GM18508 (cell line): ENCODE data around the gene SKA2.
"Not testable (repeated sequence)": the region's sequence is repeated elsewhere in the genome, so short reads cannot be mapped to it uniquely, and the experiment has no call there.

Source experiments
- ATAC-seq: cut with Tn5 transposase; IDR thresholded peaks from one replicate; pipeline ENCODE4 v1.9.1; 2021; ENCODE audit warnings: moderate number of reproducible peaks; ENCODE audit not compliant: insufficient read depth, unreplicated experiment

SKA2 gene

DNA sequence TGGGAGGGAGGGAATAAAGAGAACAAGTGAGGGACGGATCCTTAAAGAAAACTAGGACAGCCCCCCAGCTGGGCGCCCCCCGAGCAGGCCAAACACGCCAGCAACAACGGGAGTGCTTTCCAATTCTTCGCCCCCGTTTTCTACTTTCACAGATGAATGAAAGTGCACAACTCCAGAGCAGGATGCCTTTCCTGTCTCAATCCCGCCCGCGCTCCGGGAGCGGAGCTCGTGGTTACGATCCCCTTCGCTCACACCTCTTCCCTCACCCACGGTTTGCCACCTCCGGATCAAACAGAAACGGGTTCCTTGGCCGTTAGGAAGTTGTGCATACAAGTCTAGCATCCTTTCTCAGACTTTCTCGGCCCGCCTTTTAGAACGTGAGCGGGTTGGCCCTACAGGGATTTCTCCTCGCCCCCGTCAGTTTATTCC is 680 bp downstream of the SKA2 start:
- no peak for ATAC-seq

DNA sequence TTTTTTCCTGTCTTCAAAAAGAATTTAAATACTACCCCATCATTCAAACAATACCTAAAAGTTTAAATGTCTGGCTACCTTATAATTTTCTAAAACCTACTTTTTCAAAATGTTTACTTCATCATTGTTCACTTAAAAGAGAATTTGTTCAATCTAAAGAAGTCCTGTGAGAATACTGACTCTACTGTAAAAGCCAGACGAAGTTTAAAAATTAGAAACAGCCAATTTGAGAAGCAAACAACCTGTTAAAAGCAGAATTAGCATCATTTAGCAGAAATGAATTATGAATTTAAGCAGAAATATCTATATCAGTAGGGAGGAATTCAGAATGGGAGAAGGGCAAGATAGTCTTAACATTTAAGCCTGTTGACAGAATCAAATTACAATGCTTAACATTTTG is 2.1 kb downstream of the SKA2 start:
- ATAC-seq, result no peak

GRCh38 chr17:59151591-59151990 is 3.4 kb downstream of the SKA2 start:
- ATAC-seq, result no peak

GRCh38 chr17:59151006-59151405 is 4.0 kb downstream of the SKA2 start:
- no peak for ATAC-seq

DNA sequence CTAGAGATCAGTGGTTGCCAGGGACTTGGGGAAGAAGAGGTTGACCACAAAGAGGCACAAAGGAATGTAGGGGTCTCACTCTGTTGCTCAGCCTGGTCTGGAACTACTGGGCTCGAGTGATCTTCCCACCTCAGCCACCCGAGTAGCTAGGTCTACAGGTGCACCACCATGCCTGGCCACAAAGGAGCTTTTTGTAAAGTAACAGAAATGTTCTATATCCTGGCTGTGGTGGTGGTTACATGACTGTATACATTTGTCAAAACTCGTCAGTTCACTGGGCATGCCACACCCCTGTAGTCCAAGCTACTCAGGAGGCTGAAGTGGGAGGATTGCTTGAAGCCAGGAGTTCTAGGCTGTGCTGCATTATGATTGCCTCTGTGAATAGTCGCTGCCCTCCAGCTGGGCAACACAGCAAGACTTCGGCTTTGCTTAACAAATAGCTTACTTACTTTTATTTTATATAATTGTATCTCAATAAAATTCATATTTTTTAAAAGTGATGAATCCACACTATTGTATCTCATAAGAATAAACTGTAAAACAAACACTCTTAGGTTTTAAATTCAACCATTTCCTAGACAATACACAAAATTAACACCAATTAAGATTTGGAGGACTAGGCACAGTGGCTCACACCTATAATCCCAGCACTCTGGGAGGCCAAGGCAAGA is 5.0 kb downstream of the SKA2 start:
- no peak for ATAC-seq

DNA sequence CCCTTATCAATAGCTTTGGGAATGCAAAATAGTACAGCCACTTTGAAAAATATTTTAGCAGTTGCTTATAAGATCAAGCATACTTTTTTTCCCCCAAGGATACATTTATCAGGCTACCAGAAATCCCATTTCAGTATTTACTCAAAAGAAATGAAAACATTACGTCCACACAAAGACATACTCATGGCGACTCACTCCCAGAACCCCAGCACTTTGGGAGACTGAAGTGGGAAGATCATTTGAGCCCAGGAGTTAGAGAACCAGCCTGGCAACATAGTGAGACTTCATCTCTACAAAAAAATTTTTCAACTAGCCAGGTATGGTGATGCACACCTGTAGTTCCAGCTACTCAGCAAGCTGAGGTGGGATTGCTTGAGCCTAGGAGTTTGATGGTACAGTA is 5.9 kb downstream of the SKA2 start:
- no peak for ATAC-seq

DNA sequence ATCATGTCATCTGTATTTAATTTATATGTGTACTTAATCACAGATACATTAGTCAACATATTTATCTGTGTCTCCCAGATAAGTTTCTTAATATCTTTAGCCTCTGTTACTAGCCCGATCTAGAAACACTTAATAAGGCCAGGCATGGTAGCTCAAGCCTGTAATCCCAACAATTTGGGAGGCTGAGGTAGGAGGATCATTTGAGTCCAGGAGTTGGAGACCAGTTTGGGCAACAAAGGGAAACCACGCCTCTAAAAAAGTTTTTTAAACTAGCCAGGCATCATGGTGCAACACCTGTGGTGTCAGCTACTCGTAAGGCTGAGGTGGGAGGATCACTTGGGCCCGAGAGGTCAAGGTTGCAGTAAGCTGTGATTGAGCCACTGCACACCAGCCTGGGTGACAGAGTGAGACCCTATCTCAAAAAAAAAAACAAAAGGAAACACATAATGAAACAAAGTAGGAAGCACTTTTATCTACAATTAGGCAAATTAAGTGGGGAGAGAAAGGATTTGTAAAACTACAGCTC is 9.4 kb downstream of the SKA2 start:
- ATAC-seq, result no peak

DNA sequence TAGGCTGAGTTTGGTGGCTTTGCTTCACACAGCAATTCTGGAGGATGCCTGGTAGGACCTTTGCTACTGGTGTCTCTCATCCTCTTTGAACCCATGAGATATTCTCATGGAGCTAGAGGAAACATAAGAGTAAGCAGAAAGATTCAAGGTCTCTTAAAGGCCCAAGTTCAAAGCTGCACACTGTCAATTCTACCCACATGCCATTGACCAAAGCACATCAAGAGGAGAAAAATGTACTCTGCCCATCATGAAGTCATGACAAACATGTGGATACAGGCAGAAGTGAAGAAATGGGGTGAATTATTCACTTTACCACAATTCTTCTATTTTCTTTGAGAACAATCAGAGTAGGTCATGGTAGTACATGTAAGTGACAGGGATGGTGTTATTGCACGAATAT is 13.1 kb downstream of the SKA2 start:
- ATAC-seq, result no peak

- ATAC-seq, result no peak
Measured at GRCh38 chr17:59139939-59140338, 15.0 kb downstream of the SKA2 start.

DNA sequence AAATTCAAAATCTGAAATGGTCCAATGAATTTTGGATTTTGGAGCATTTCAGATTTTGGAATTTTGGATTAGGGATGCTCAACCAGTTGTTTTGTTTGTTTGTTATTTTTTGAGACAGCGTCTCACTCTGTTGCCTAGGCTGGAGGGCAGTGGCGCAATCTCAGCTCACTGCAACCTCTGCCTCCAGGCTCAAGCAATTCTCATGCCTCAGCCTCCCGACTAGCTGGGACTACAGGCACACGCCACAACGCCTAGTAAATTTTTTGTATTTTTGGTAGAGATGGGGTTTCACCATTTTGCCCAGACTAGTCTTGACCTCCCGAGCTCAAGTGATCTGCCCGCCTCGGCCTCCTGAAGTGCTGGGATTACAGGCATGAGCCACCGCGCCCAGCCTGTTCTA is 16.6 kb downstream of the SKA2 start:
- ATAC-seq, result not testable (repeated sequence)

- no peak for ATAC-seq
Measured at GRCh38 chr17:59131131-59131530, 23.9 kb downstream of the SKA2 start.

DNA sequence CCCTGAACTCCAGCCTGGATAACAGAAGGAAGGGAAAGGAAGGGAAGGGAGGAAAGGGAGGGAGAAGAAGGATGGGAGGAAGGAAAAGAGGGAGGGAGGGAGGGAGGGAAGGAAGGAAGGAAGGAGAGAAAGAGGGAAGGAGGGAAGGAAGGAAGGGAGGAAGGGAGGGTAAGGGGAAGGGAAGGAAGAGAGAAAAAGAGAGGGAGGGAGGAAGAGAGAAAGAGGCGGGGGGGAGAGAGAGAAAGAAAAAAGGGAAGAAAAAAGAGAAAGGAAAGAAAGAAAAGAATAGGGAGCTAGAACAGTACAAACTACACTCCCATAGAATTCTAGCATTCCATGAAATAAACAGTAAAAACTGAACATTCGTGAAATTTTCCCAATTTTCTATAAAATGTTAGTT is 25.2 kb downstream of the SKA2 start:
- ATAC-seq, result no peak

DNA sequence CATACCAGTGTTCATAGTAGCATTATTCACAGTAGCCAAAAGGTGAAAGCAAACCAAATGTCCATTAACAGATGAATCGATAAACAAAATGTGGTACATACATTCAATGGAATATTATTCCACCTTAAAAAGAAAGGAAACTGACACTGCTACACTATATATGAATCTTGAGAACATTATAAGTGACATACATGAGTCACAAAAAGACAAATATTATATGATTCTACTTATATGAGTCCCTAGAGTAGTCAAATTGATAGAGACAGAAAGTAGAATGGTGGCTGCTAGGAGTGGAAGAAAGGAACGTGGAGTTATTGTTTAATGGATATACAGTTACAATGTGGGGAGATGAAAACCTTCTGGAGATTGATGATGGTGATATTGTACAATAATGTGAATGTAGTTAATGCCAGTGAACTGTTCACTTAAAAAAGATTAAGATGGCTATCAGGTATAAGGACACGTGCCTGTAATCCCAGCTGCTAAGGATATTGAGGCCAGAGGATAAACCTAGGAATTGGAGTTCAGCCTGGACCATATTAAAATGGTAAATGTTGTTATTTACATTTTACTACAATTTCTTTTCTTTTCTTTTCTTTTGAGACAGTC is 28.1 kb downstream of the SKA2 start:
- ATAC-seq, result no peak

GRCh38 chr17:59124665-59125064 is 30.3 kb downstream of the SKA2 start:
- no peak for ATAC-seq

- no peak for ATAC-seq
Measured at GRCh38 chr17:59121901-59122480, 33.0 kb downstream of the SKA2 start.

- no peak for ATAC-seq
Measured at GRCh38 chr17:59115474-59115873, 39.5 kb downstream of the SKA2 start.

- ATAC-seq, result no peak
Measured at GRCh38 chr17:59111539-59111938, 43.4 kb downstream of the SKA2 start.

DNA sequence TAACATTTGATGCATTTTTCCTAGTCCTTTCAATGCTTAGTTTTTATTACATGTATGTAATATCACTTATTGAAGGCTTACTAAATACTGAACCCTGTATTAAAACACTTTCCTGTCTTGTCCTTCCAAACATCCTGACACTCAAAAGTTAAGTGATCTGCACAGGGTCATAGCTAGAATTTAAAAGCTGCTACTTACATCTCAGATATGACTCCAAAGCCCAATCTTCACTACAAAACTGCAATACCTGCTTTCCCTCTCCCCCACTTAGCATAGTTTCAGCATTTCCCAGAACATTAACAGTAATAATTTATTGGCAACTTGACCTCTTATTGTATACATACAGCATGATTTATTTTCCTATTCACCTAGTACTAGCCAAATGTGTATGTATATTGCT is 44.0 kb downstream of the SKA2 start:
- ATAC-seq, result no peak

GRCh38 chr17:59108400-59109102 is 46.4 kb downstream of the SKA2 start:
- no peak for ATAC-seq

DNA sequence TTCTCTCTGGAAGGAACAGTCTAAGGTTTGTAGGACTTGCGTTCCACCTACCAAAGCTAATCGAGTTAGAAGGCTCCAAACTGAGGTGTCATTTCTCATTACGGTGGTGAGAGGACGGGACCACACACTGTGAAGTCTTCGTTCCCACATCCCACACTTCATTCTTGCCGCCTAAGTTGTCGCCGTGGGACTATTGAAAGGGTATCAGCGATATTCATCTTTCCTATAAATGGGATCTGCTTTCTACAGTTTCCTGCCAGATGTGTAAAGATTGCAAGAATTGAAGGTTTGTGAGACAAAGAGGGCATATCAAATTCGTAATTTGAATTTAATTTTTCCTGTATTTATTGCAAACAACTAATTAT is 47.7 kb downstream of the SKA2 start:
- ATAC-seq, result no peak
